Neural progenitor cell (in vitro differentiated cells): Measurements from ENCODE around the gene C10orf120. TPM values are rescaled to one million over a fixed set of nuclear protein-coding genes. Genes with fewer than 3 reads are reported as not detected.
A peak's percentile ranks its signal among the peaks of the same experiment; 100 is the strongest.

Experiments used
- DNase-seq: peaks from one replicate; pipeline ENCODE4 v3.0.0-alpha.2; 2016; ENCODE audit warnings: low spot score
- H2AFZ ChIP-seq: fragments of 200-600 bp; sonication (generic); replicated peaks from 2 replicates; pipeline ENCODE4 v1.6.1; 2016; ENCODE audit warnings: antibody characterized with exemption
- H3F3A ChIP-seq: fragments of 200-600 bp; sonication (generic); 2 replicates; pipeline ENCODE4 v1.6.1; 2016; ENCODE audit warnings: antibody characterized with exemption, low read depth
- H3K27ac ChIP-seq: fragments of 200-600 bp; sonication (generic); 2 replicates; pipeline ENCODE4 v1.5.1; 2016; ENCODE audit warnings: mild to moderate bottlenecking
- H3K27me3 ChIP-seq: fragments of 200-600 bp; sonication (generic); 2 replicates; pipeline ENCODE4 v1.6.1; 2016; ENCODE audit warnings: mild to moderate bottlenecking, moderate library complexity
- H3K36me3 ChIP-seq: fragments of 200-600 bp; sonication (generic); 2 replicates; pipeline ENCODE4 v1.5.1; 2016
- H3K4me1 ChIP-seq: fragments of 200-600 bp; sonication (generic); 2 replicates; pipeline ENCODE4 v1.6.1; 2016; ENCODE audit warnings: mixed run types
- H3K4me2 ChIP-seq: fragments of 200-600 bp; sonication (generic); 2 replicates; pipeline ENCODE4 v1.6.1; 2016
- H3K4me3 ChIP-seq: fragments of 200-600 bp; sonication (generic); 2 replicates; pipeline ENCODE4 v1.5.1; 2016
- H3K79me2 ChIP-seq: fragments of 200-600 bp; sonication (generic); 2 replicates; pipeline ENCODE4 v1.6.1; 2016; ENCODE audit warnings: low read depth
- H3K9ac ChIP-seq: fragments of 200-600 bp; sonication (generic); 2 replicates; pipeline ENCODE4 v1.6.1; 2016
- H3K9me3 ChIP-seq: fragments of 200-600 bp; sonication (generic); 2 replicates; pipeline ENCODE4 v1.5.1; 2016; ENCODE audit warnings: low read depth
- H4K20me1 ChIP-seq: fragments of 200-600 bp; sonication (generic); 2 replicates; pipeline ENCODE4 v1.6.1; 2016; ENCODE audit warnings: low read depth
- H3K27ac Mint-ChIP-seq: 3 replicates; pipeline ENCODE4 v1.8.0; 2021; ENCODE audit warnings: mixed read lengths
- H3K27me3 Mint-ChIP-seq: 2 replicates; pipeline ENCODE4 v1.8.0; 2022; ENCODE audit warnings: low read depth, mild to moderate bottlenecking, inconsistent platforms, moderate library complexity, mixed read lengths; ENCODE audit not compliant: insufficient read depth
- H3K36me3 Mint-ChIP-seq: 3 replicates; pipeline ENCODE4 v1.8.0; 2021; ENCODE audit warnings: mixed read lengths
- H3K4me1 Mint-ChIP-seq: 3 replicates; pipeline ENCODE4 v1.8.0; 2021; ENCODE audit warnings: mixed read lengths
- H3K4me3 Mint-ChIP-seq: 3 replicates; pipeline ENCODE4 v1.8.0; 2021; ENCODE audit warnings: mild to moderate bottlenecking, moderate library complexity, mixed read lengths
- H3K9me3 Mint-ChIP-seq: 3 replicates; pipeline ENCODE4 v1.8.0; 2020; ENCODE audit warnings: mixed read lengths
- CTCF ChIP-seq: fragments of 200-600 bp; sonication (generic); IDR thresholded peaks from 2 replicates; pipeline ENCODE4 v1.5.1; 2017; ENCODE audit warnings: antibody characterized with exemption, mild to moderate bottlenecking
- EZH2 ChIP-seq: fragments of 200-600 bp; sonication (generic); IDR thresholded peaks from 2 replicates; pipeline ENCODE4 v1.6.1; 2017; ENCODE audit warnings: antibody characterized with exemption, mild to moderate bottlenecking, moderate library complexity
- EZH2phosphoT487 ChIP-seq: fragments of 200-600 bp; sonication (generic); IDR thresholded peaks from 2 replicates; pipeline ENCODE4 v1.6.1; 2017; ENCODE audit warnings: antibody characterized with exemption
- total RNA-seq: library from RNA; depleted of rRNA; stranded (reverse); fragments of >200 nt; gene quantifications from 2 replicates; pipeline ENCODE4 v1.2.3, GENCODE V29; 2015; ENCODE audit warnings: low replicate concordance

The C10orf120 gene
- total RNA-seq, 1 donor from 2014 or later, result not detected

DNA sequence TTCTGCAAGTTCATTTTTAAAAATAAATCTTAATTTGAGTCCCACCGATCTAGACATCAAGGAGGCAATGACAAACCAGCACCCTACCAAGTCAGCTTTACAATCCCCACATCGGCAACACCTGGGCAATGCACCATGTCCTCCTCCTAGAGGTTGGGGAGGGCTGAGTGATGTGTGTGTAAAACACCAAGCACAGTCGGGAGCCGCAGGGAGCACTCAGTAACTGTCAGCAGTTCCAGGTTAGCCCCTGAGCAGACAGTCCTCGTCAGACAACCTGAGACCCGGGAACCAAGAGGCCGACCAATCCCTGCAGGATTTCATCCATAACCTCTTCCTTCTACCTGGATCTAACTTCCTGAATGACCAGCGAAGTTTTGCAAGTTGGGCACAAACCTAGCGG is 15.9 kb upstream of the C10orf120 start:
- no peaks in the 10 kb centered on the region for H3K9me3 Mint-ChIP-seq
- no peak overlapping the region for H3K27ac ChIP-seq
- no peak overlapping the region for H3K9ac ChIP-seq
- no peak for DNase-seq
- peaks cover 3% of the 10 kb centered on the region for H3K27me3 Mint-ChIP-seq
- no peak for TF ChIP-seq EZH2phosphoT487
- TF ChIP-seq CTCF, result no peak
- TF ChIP-seq EZH2, result no peak
- H3K4me3 ChIP-seq, result no peak overlapping the region
- no peaks in the 10 kb centered on the region for H3K4me1 ChIP-seq
- no peak overlapping the region for H3K4me3 Mint-ChIP-seq
- H3K79me2 ChIP-seq, result no peaks in the 10 kb centered on the region
- H3K27me3 ChIP-seq, result no peaks in the 10 kb centered on the region
- H3K4me1 Mint-ChIP-seq, result peaks cover 13% of the 10 kb centered on the region
- no peaks in the 10 kb centered on the region for H4K20me1 ChIP-seq
- H3K9me3 ChIP-seq, result no peaks in the 10 kb centered on the region
- H3K36me3 Mint-ChIP-seq, result no peaks in the 10 kb centered on the region
- H3K4me2 ChIP-seq, result no peak overlapping the region
- H3K27ac Mint-ChIP-seq, result no peak overlapping the region
- no peaks in the 10 kb centered on the region for H3F3A ChIP-seq
- H3K36me3 ChIP-seq, result no peaks in the 10 kb centered on the region
- peak overlapping the region; percentile 53 for H2AFZ ChIP-seq

- Mint-ChIP-seq H3K27ac (no peak overlapping the region), H3K4me1 (peaks cover 13% of the 10 kb centered on the region), H3K9me3 (no peaks in the 10 kb centered on the region), H3K4me3 (no peak overlapping the region), H3K27me3 (peaks cover 3% of the 10 kb centered on the region), H3K36me3 (no peaks in the 10 kb centered on the region)
- H3K79me2 ChIP-seq, result no peaks in the 10 kb centered on the region
- no peaks in the 10 kb centered on the region for H3K36me3 ChIP-seq
- no peak overlapping the region for H3K4me3 ChIP-seq
- H2AFZ ChIP-seq, result no peak overlapping the region
- H3K27ac ChIP-seq, result no peak overlapping the region
- H3K4me1 ChIP-seq, result no peaks in the 10 kb centered on the region
- H3K4me2 ChIP-seq, result no peak overlapping the region
- no peaks in the 10 kb centered on the region for H4K20me1 ChIP-seq
- no peak for DNase-seq
- H3K27me3 ChIP-seq, result no peaks in the 10 kb centered on the region
- no peaks in the 10 kb centered on the region for H3K9me3 ChIP-seq
- no peak for TF ChIP-seq EZH2
- TF ChIP-seq EZH2phosphoT487, result no peak
- TF ChIP-seq CTCF, result no peak
- no peak overlapping the region for H3K9ac ChIP-seq
- H3F3A ChIP-seq, result no peaks in the 10 kb centered on the region
Observed at GRCh38 chr10:122713091-122713885, 13.6 kb upstream of the C10orf120 start.

DNA sequence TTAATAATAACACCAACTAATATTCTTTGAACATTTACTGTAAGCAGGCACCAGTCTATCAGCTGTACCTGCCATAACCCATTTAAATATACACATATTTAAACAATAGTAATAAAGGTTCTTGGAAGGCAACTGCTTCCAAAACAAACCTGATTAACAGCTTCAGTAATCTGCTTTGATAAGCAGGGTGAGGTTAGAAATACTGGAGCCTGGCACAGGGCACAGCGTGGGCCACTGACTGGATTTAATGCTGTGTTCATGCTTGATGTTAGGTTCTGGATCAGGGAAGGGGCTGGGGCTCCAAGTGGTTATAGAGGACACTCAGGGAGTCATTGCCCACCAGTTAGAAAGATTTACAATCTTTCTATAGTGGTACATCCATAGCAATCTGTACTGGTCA is 10.9 kb upstream of the C10orf120 start:
- no peak overlapping the region for H3K4me2 ChIP-seq
- H3K4me1 ChIP-seq, result no peaks in the 10 kb centered on the region
- no peak overlapping the region for H2AFZ ChIP-seq
- H3K36me3 Mint-ChIP-seq, result no peaks in the 10 kb centered on the region
- no peak overlapping the region for H3K9ac ChIP-seq
- no peaks in the 10 kb centered on the region for H3K27me3 ChIP-seq
- H3K4me3 ChIP-seq, result no peak overlapping the region
- DNase-seq, result no peak
- no peak overlapping the region for H3K27ac ChIP-seq
- no peak overlapping the region for H3K27ac Mint-ChIP-seq
- no peaks in the 10 kb centered on the region for H3K79me2 ChIP-seq
- H3K4me3 Mint-ChIP-seq, result no peak overlapping the region
- H3F3A ChIP-seq, result no peaks in the 10 kb centered on the region
- TF ChIP-seq CTCF, result no peak
- TF ChIP-seq EZH2, result no peak
- TF ChIP-seq EZH2phosphoT487, result no peak
- H3K27me3 Mint-ChIP-seq, result peaks cover 3% of the 10 kb centered on the region
- no peaks in the 10 kb centered on the region for H3K36me3 ChIP-seq
- H3K4me1 Mint-ChIP-seq, result no peaks in the 10 kb centered on the region
- H3K9me3 Mint-ChIP-seq, result no peaks in the 10 kb centered on the region
- H3K9me3 ChIP-seq, result no peaks in the 10 kb centered on the region
- no peaks in the 10 kb centered on the region for H4K20me1 ChIP-seq
